ENCODE measurements around the gene UGT1A9. TPM values are rescaled to one million over a fixed set of nuclear protein-coding genes. Genes with fewer than 3 reads are reported as not detected.

The UGT1A9 gene
- polyA plus RNA-seq, 6 donors from 2014 or later, result not detected

DNA sequence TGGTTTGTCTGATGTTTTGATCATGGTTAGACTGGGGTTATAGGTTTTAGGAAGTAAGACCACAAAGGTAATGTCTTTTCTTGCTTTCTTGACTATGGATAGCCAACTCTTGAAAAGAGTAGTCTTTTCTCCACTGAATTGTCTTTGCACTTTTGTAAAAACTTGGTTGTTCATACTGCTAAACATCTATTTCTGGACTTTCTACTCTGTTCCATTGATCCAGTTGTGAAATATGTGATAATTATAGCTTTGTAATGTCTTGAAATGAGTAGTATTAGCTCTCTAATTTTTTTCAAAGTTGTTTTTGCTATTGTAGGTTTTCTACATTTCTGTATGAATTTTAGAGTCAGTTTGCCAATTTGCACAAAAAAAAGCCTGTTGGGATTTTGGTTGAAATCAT lies 13.1 kb upstream of the UGT1A9 start:
- Mint-ChIP-seq H3K9me3 (peaks cover 0 to 7% (median 3%) of the 10 kb centered on the region in 7 donors), H3K27me3 (peaks cover 12 to 48% (median 14%) of the 10 kb centered on the region in 3 donors), H3K4me1 (no peaks in the 10 kb centered on the region), H3K36me3 (no peaks in the 10 kb centered on the region), H3K27ac (no peak overlapping the region), H3K4me3 (no peak overlapping the region)
- DNase-seq (no peak), ATAC-seq (ENCODE audit: low read depth in 2 of 2) (no peak)

DNA sequence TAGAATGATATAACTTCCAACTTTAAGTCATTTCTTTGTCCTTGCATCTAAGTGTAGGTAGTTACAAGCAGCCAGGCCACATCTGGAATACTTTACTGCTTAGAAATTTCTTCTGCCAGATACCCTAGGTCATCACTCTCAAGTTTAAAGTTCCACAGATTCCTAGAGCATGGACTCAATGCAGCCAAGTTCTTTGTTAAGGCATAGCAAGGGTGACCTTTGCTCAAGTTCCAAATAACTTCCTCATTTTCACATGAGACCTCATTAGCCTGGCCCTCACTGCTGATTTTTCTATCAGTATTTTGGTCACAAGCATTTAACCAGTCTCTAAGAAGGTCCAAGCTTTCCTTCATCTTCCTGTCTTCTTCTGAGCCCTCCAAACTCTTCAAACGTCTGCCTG lies 7.8 kb upstream of the UGT1A9 start:
- H3K4me1 Mint-ChIP-seq, result no peaks in the 10 kb centered on the region
- ATAC-seq (ENCODE audit: low read depth in 2 of 2) (no peak), DNase-seq (no peak)
- no peak overlapping the region for H3K27ac Mint-ChIP-seq
- H3K9me3 Mint-ChIP-seq, result peaks cover 0 to 22% (median 6%) of the 10 kb centered on the region in 7 donors
- H3K27me3 Mint-ChIP-seq, result peaks cover 12 to 38% (median 28%) of the 10 kb centered on the region in 3 donors
- H3K36me3 Mint-ChIP-seq, result no peaks in the 10 kb centered on the region
- H3K4me3 Mint-ChIP-seq, result no peak overlapping the region

DNA sequence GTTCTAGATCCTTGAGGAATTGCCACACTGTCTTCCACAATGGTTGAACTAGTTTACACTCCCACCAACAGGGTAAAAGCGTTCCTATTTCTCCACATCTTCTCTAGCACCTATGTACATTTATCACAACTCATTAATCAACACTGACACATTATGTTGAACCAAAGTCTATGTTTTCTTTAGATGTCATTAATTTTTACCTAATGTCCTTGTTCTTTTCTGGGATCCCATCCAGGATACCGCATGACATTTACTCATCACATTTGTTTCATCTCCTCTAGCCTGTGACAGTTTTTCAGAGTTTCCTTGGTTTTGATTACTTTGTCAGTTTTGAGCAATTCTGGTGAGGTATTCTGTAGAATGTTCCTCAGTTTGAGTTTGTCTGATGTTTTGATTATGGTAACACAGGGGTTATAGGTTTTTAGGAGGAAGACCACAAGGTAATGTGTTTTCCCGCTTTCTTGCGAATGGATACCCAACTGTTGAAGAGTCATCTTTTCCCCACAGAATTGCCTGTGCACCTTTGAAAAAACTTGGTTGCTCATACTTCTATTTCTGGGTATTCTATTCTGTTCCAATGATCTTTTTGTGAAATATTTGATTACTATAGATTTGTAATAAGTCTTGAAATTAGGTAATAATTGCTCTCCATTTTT lies 3.0 kb upstream of the UGT1A9 start:
- Mint-ChIP-seq H3K9me3 (peaks cover 0 to 16% (median 4%) of the 10 kb centered on the region in 7 donors), H3K4me1 (peaks cover 0 to 6% (median 0%) of the 10 kb centered on the region in 3 donors), H3K36me3 (no peaks in the 10 kb centered on the region), H3K27me3 (peaks cover 15 to 27% (median 16%) of the 10 kb centered on the region in 3 donors), H3K4me3 (no peak overlapping the region), H3K27ac (no peak overlapping the region)
- no peak for ATAC-seq (ENCODE audit: low read depth in 2 of 2)
- no peak for DNase-seq

DNA sequence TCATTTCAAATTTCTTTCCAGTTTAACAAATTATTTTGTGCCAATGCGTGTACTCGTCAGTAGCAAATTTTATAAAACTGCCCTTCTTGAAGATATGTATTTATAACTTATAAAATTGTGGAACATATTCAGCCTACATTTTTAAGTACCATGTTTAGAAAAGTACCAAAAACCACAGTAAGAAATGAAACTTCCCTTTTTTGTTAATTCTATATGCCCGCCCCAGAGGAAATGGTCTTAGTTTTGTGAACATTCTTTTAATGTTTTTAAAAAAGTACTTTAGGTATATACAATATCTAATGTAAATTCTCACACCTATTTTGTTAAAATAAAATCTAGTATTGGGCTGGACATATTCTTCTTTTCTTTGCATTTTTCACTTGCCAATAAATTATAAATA lies 1.2 kb downstream of the UGT1A9 start:
- no peak overlapping the region for H3K4me3 Mint-ChIP-seq

DNA sequence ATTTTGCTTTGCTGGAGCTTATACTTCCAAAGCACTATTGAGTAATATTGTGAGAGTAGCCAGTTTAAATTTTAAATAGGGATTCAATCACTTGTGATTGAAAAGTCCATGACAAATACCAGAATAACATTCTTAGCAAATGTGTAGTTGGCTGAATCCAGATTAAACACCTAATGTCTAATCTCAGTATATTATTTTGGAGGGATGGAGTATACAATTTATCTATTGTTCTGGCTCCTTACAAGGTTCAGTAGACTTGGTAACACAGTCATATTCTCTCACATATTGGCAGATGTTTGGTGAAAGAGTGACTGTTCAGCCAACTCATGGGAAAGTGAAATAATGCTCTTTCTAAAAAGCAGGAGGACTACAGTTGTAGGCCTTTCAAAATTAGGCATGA lies 2.2 kb downstream of the UGT1A9 start:
- H3K36me3 Mint-ChIP-seq, result no peaks in the 10 kb centered on the region
- H3K9me3 Mint-ChIP-seq, result peaks cover 0 to 3% (median 0%) of the 10 kb centered on the region in 7 donors
- H3K27me3 Mint-ChIP-seq, result peaks cover 0 to 28% (median 24%) of the 10 kb centered on the region in 3 donors
- H3K27ac Mint-ChIP-seq, result peak overlapping the region in 1 of 6 donors; percentile 54
- H3K4me1 Mint-ChIP-seq, result peaks cover 0 to 6% (median 0%) of the 10 kb centered on the region in 3 donors
- no peak overlapping the region for H3K4me3 Mint-ChIP-seq
- no peak for DNase-seq
- no peak for ATAC-seq (ENCODE audit: low read depth in 2 of 2)

More for the DNA sequence above, 1.2 kb downstream of the UGT1A9 start:
- H3K9me3 Mint-ChIP-seq, result peaks cover 0 to 11% (median 2%) of the 10 kb centered on the region in 7 donors
- H3K36me3 Mint-ChIP-seq, result no peaks in the 10 kb centered on the region
- DNase-seq, result no peak
- H3K27me3 Mint-ChIP-seq, result peaks cover 7 to 32% (median 28%) of the 10 kb centered on the region in 3 donors
- H3K27ac Mint-ChIP-seq, result no peak overlapping the region
- no peak for ATAC-seq (ENCODE audit: low read depth in 2 of 2)
- peaks cover 0 to 6% (median 0%) of the 10 kb centered on the region in 3 donors for H3K4me1 Mint-ChIP-seq

DNA sequence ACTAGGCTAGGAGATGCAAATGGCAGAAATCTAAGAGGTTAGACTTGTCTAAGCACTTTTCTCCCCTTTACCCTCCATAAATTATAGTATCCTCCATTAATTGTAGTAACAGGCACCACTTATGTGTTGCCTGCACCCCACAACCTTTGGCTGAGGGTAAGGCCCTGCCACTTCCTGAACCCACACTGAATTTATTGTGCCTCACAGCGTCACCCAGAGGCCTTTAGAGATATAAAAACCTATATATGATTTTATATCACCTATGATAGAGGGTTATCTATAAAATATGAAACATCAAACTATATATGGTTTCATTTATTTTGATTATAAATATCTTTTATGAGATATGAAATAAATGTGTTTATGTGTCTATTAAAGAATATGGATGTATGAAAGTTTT lies 2.6 kb downstream of the UGT1A9 start:
- Mint-ChIP-seq H3K27ac (peak overlapping the region in 1 of 6 donors; percentile 54), H3K36me3 (no peaks in the 10 kb centered on the region), H3K9me3 (peaks cover 0 to 3% (median 0%) of the 10 kb centered on the region in 7 donors), H3K27me3 (peaks cover 0 to 29% (median 24%) of the 10 kb centered on the region in 3 donors), H3K4me1 (peaks cover 0 to 6% (median 0%) of the 10 kb centered on the region in 3 donors), H3K4me3 (no peak overlapping the region)
- DNase-seq (no peak), ATAC-seq (ENCODE audit: low read depth in 2 of 2) (no peak)

DNA sequence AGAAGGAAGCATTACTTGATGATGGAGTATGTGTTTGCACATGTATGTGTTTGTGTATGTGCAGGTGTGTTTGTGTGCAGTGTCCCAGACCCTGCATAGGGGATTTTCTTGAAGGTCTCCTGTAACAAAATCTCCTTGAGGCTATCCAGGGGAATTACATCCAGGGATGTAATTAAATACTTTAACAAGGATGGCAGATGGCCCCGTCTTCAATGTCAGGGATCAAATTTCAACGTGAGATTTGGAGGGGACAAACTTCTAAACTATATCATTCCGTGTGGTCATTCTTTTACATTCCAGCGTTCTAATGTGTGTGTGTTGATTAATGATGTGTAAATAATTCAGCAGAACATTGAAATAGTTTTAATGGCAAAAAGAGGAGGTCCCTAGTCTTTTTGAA lies 3.3 kb downstream of the UGT1A9 start:
- no peak overlapping the region for H3K4me3 Mint-ChIP-seq
- H3K9me3 Mint-ChIP-seq, result peaks cover 0 to 3% (median 0%) of the 10 kb centered on the region in 7 donors
- H3K27ac Mint-ChIP-seq, result no peak overlapping the region

DNA sequence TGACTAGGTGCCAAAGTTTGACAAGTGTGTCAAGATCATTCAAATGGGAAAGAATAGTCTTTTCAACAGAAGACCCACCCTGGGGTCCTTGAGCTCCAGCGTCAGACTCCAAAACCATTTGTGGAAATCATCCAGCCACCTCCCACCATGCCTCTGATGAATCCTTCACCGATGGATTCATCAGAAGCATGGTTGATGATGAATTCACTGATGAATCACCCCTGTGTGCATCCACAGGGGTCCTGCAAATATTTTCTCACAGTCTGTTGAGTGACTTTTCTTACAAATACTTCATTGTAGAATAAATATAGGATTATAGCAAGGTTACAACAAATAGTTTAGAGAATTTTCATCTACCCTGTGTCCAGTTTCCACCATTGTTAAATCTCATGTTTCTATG lies 4.3 kb downstream of the UGT1A9 start:
- no peak overlapping the region for H3K4me3 Mint-ChIP-seq
- ATAC-seq (ENCODE audit: low read depth in 2 of 2), result no peak
- no peak overlapping the region for H3K27ac Mint-ChIP-seq
- H3K9me3 Mint-ChIP-seq, result peaks cover 0 to under 1% (median 0%) of the 10 kb centered on the region in 7 donors
- H3K36me3 Mint-ChIP-seq, result no peaks in the 10 kb centered on the region
- peaks cover 5 to 34% (median 12%) of the 10 kb centered on the region in 3 donors for H3K27me3 Mint-ChIP-seq
- DNase-seq, result no peak
- H3K4me1 Mint-ChIP-seq, result peaks cover 0 to 6% (median 0%) of the 10 kb centered on the region in 3 donors

More for the DNA sequence above, 3.3 kb downstream of the UGT1A9 start:
- H3K36me3 Mint-ChIP-seq, result no peaks in the 10 kb centered on the region
- peaks cover 0 to 6% (median 0%) of the 10 kb centered on the region in 3 donors for H3K4me1 Mint-ChIP-seq
- H3K27me3 Mint-ChIP-seq, result peaks cover 5 to 36% (median 23%) of the 10 kb centered on the region in 3 donors
- DNase-seq (no peak), ATAC-seq (ENCODE audit: low read depth in 2 of 2) (no peak)

DNA sequence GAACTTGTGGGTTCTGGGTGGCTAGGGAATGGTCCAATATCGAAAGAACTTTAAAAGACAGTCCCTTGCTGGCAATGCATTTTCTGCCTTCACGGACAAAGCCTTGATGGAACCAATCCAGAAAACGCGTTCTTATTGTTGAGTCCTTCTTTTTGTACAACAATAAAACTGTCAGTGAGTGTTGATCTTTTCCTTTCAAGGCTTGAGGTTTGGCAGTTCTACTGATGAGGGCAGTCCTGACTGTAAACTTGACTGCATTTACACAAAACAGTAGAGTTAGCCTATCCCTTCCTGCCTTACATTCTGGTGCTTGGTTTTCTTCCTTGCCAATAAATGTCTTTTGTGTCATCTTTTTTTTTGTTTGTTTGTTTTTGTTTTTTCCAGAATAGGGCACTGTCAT lies 7.5 kb downstream of the UGT1A9 start:
- no peak for ATAC-seq (ENCODE audit: low read depth in 2 of 2)

DNA sequence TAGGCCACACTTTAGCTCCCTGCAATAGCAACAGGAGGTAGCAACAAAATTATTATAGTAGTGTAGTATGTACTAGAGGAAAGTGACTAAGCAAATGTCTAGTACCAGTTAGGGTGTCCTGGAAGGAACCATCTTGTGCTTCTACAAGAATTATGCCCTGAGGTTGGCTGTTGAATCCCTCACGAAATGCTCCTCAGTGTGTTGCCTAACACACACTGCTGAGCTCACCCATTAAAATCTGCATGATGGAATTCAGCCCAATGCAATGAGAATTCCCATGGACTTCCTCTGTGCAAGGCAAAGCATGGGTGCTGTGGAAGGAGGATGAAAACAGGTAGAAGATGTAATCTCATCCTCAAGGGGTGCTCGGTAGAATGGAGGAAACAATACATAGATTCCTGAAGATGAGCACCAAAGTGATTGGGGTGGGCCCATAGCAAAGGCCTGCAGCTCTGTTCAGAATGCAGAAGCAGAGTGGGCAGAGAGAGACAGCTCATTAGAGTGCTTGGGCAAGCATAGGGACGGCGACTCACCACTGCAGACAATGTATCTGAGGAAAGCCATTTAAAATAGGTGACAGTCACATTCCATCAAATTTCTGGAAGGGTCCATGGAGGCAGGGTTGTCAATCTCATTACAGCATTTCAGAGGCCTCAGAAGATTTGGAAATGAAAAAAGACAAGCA lies 8.8 kb downstream of the UGT1A9 start:
- Mint-ChIP-seq H3K36me3 (no peaks in the 10 kb centered on the region), H3K4me1 (peaks cover 0 to 20% (median 13%) of the 10 kb centered on the region in 3 donors), H3K27ac (no peak overlapping the region), H3K4me3 (no peak overlapping the region), H3K27me3 (peaks cover 5 to 23% (median 5%) of the 10 kb centered on the region in 3 donors), H3K9me3 (no peaks in the 10 kb centered on the region)
- no peak for ATAC-seq (ENCODE audit: low read depth in 2 of 2)
- no peak for DNase-seq

More for the DNA sequence above, 7.5 kb downstream of the UGT1A9 start:
- Mint-ChIP-seq H3K4me1 (peaks cover 0 to 20% (median 13%) of the 10 kb centered on the region in 3 donors), H3K9me3 (no peaks in the 10 kb centered on the region), H3K4me3 (no peak overlapping the region), H3K36me3 (no peaks in the 10 kb centered on the region), H3K27me3 (peaks cover 5 to 23% (median 5%) of the 10 kb centered on the region in 3 donors), H3K27ac (no peak overlapping the region)
- DNase-seq, result no peak

DNA sequence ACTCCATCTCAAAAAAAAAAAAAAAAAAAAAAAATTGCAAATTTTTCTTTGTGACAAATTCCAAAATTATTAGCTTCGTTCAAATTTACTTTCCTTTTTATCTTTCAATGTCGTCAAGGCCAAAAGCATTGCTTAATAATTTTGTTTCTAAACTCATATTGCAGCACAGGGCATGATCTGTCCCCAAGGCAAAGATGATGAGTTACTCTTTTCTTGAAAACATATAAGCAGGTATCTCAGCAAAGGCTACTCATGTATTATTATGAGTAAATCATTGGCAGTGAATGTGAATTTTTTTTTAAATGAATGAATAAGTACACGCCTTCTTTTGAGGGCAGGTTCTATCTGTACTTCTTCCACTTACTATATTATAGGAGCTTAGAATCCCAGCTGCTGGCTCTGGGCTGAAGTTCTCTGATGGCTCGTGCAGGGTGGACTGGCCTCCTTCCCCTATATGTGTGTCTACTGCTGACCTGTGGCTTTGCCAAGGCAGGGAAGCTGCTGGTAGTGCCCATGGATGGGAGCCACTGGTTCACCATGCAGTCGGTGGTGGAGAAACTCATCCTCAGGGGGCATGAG lies 9.9 kb downstream of the UGT1A9 start, which contains the start of gene UGT1A7:
Gene UGT1A7 (plus strand): TSS at position 381 of the 579 bp plus-strand sequence. CDS start 37 bp downstream, at position 418.
- Mint-ChIP-seq H3K4me1 (peaks cover 0 to 20% (median 13%) of the 10 kb centered on the region in 3 donors), H3K27me3 (peaks cover 5 to 14% (median 5%) of the 10 kb centered on the region in 3 donors), H3K36me3 (no peaks in the 10 kb centered on the region), H3K9me3 (no peaks in the 10 kb centered on the region), H3K4me3 (peak within 1 kb of the TSS in 2 of 8 donors; percentile 9 to 36), H3K27ac (peak within 1 kb of the TSS in 1 of 6 donors; percentile 54)
- ATAC-seq (ENCODE audit: low read depth in 2 of 2) (no peak), DNase-seq (no peak)

DNA sequence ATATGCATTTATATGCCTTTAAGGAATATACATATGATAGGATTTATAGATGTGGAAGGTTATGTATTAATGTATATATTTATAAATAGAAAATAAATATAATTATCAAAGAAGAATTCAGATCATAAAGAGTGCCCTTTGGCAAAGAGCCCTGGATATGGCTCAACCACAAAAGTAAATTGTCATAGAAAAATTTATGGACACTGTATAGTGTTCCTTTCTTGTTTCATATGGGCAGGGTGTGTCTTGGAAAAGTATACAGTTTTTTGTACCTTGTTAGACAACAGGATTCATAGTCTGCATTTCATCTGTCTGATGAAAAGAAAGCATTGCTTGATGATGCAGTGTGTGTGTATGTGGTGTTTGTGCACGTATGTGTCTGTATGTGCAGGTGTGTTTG lies 12.9 kb downstream of the UGT1A9 start:
- H3K27ac Mint-ChIP-seq, result no peak overlapping the region
- no peaks in the 10 kb centered on the region for H3K36me3 Mint-ChIP-seq
- no peak overlapping the region for H3K4me3 Mint-ChIP-seq
- H3K4me1 Mint-ChIP-seq, result peaks cover 5 to 26% (median 21%) of the 10 kb centered on the region in 3 donors
- ATAC-seq (ENCODE audit: low read depth in 2 of 2), result no peak
- DNase-seq, result no peak
- H3K27me3 Mint-ChIP-seq, result peaks cover 6 to 14% (median 7%) of the 10 kb centered on the region in 3 donors
- H3K9me3 Mint-ChIP-seq, result no peaks in the 10 kb centered on the region

DNA sequence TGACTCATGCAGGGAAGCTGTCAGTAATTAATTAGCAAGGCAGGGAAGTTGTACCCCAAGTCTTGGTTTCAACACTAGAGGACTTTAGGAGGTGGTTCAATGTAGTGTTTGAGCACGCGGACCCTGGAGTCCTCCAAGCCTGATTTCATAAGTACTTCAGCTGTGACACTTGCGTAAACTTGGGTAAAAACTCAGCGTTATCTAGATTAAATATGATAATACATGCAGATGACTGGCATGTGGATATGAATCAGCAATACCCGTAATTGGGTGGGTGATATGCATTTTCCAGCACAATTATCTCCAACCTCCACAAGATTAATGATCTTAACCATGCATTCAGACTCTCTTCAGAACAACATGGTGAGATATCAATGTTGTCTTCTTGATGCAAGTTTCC lies 15.2 kb downstream of the UGT1A9 start:
- Mint-ChIP-seq H3K27me3 (peaks cover 4 to 9% (median 8%) of the 10 kb centered on the region in 3 donors), H3K4me3 (no peak overlapping the region), H3K27ac (no peak overlapping the region), H3K9me3 (no peaks in the 10 kb centered on the region), H3K36me3 (no peaks in the 10 kb centered on the region), H3K4me1 (peaks cover 5 to 23% (median 19%) of the 10 kb centered on the region in 3 donors)
- no peak for DNase-seq
- no peak for ATAC-seq (ENCODE audit: low read depth in 2 of 2)
